HEK293T (cell line): ENCODE results near the gene CANX.

ENCODE experiments used
- CTCF ChIA-PET: fragments of 350-600 bp; formaldehyde crosslinking; extraction: SDS; loops from one replicate; lab custom pipeline; 2021; ENCODE audit warnings: antibody characterized with exemption, inconsistent platforms; lab: Yijun Ruan, JAX
- POLR2A ChIA-PET: fragments of 350-600 bp; formaldehyde crosslinking; extraction: SDS; loops from one replicate; lab custom pipeline; 2020; ENCODE audit warnings: antibody characterized with exemption, inconsistent platforms; lab: Yijun Ruan, JAX
- DNase-seq: peaks from one replicate; pipeline ENCODE4 v3.0.0; 2012; ENCODE audit warnings: mixed read lengths; ENCODE audit errors: extremely low spot score
- ARNT ChIP-seq: fragments of 450-650 bp; IDR thresholded peaks from 2 replicates; pipeline ENCODE4 v1.6.1; 2017; ENCODE audit warnings: mild to moderate bottlenecking
- BHLHE40 ChIP-seq: fragments of 450-650 bp; IDR thresholded peaks from 2 replicates; pipeline ENCODE4 v1.6.1; 2016; ENCODE audit warnings: mild to moderate bottlenecking, moderate library complexity, borderline replicate concordance
- CTBP1 ChIP-seq: fragments of 450-650 bp; IDR thresholded peaks from 2 replicates; pipeline ENCODE4 v1.6.1; 2016; ENCODE audit warnings: borderline replicate concordance
- ELF4 ChIP-seq: fragments of 450-650 bp; IDR thresholded peaks from 2 replicates; pipeline ENCODE4 v1.6.1; 2017; ENCODE audit warnings: antibody characterized with exemption
- FOXA1 ChIP-seq: fragments of 450-650 bp; IDR thresholded peaks from 2 replicates; pipeline ENCODE4 v1.6.1; 2016; ENCODE audit warnings: mild to moderate bottlenecking
- FOXK2 ChIP-seq: fragments of 450-650 bp; IDR thresholded peaks from 2 replicates; pipeline ENCODE4 v1.6.1; 2016; ENCODE audit warnings: mild to moderate bottlenecking
- FOXM1 ChIP-seq: fragments of 450-650 bp; IDR thresholded peaks from 2 replicates; pipeline ENCODE4 v1.6.1; 2017; ENCODE audit warnings: mild to moderate bottlenecking, borderline replicate concordance
- HDGF ChIP-seq: fragments of 450-650 bp; IDR thresholded peaks from 2 replicates; pipeline ENCODE4 v1.6.1; 2017; ENCODE audit warnings: antibody characterized with exemption, borderline replicate concordance
- L3MBTL2 ChIP-seq: fragments of 450-650 bp; conservative IDR thresholded peaks from 2 replicates; pipeline ENCODE4 v1.6.1; 2016; ENCODE audit warnings: mild to moderate bottlenecking
- LEF1 ChIP-seq: fragments of 450-650 bp; IDR thresholded peaks from 2 replicates; pipeline ENCODE4 v1.6.1; 2017; ENCODE audit warnings: mild to moderate bottlenecking, borderline replicate concordance
- NFRKB ChIP-seq: fragments of 450-650 bp; IDR thresholded peaks from 2 replicates; pipeline ENCODE4 v1.6.1; 2016; ENCODE audit warnings: mild to moderate bottlenecking, moderate library complexity
- PKNOX1 ChIP-seq: fragments of 450-650 bp; IDR thresholded peaks from 2 replicates; pipeline ENCODE4 v1.6.1; 2016
- SP1 ChIP-seq: fragments of 450-650 bp; IDR thresholded peaks from 2 replicates; pipeline ENCODE4 v1.6.1; 2017
- SUZ12 ChIP-seq: fragments of 450-650 bp; IDR thresholded peaks from 2 replicates; pipeline ENCODE4 v1.6.1; 2016; ENCODE audit warnings: mild to moderate bottlenecking
- TARDBP ChIP-seq: fragments of 450-650 bp; IDR thresholded peaks from 2 replicates; pipeline ENCODE4 v1.6.1; 2016
- ZNF384 ChIP-seq: fragments of 450-650 bp; IDR thresholded peaks from 2 replicates; pipeline ENCODE4 v1.6.1; 2016

The CANX gene

GRCh38 chr5:179763215-179763945 lies 64.6 kb downstream of the CANX start:
- peak; percentile 52; the same call in 1 of the 2 replicates for TF ChIP-seq ZNF384
- no peak for TF ChIP-seq SP1
- TF ChIP-seq PKNOX1, result no peak
- no peak for TF ChIP-seq SUZ12
- DNase-seq, result peak; percentile 84
- ChIA-PET POLR2A (interaction anchor here (0.8 kb wide), 1 partner anchor 73 kb away, joined by 3 read pairs; no protein-coding TSS in a partner anchor), CTCF (interaction anchor here (0.6 to 1.9 kb wide), 14 partner anchors 9 to 711 kb away, joined by 3 to 9 read pairs (median 4); partner anchors contain the start of gene LTC4S)

GRCh38 chr5:179764056-179764455 lies 65.3 kb downstream of the CANX start:
- DNase-seq, result no peak
- POLR2A ChIA-PET, result no interaction called here
- TF ChIP-seq PKNOX1 (no peak), LEF1 (no peak), BHLHE40 (no peak), FOXK2 (no peak), ELF4 (no peak), SP1 (no peak), L3MBTL2 (no peak), NFRKB (no peak), CTBP1 (no peak), SUZ12 (no peak), FOXM1 (no peak), TARDBP (no peak), ZNF384 (no peak)
- CTCF ChIA-PET, result interaction anchor here (1.4 to 1.7 kb wide), 2 partner anchors 31 to 38 kb away, joined by 4 to 8 read pairs; no protein-coding TSS in a partner anchor

GRCh38 chr5:179765400-179765799 lies 66.6 kb downstream of the CANX start:
- no peak for DNase-seq
- TF ChIP-seq LEF1, result no peak
- no peak for TF ChIP-seq HDGF
- no peak for TF ChIP-seq BHLHE40
- TF ChIP-seq FOXK2, result no peak
- TF ChIP-seq ELF4, result no peak
- no peak for TF ChIP-seq PKNOX1
- no peak for TF ChIP-seq ARNT
- TF ChIP-seq CTBP1, result no peak
- TF ChIP-seq SUZ12, result no peak
- TF ChIP-seq TARDBP, result no peak
- POLR2A ChIA-PET, result no interaction called here
- CTCF ChIA-PET, result no interaction called here

- no peak for DNase-seq
- CTCF ChIA-PET, result interaction anchor here (0.5 to 0.9 kb wide), 3 partner anchors 36 to 842 kb away, joined by 3 read pairs; no protein-coding TSS in a partner anchor
- POLR2A ChIA-PET, result no interaction called here
- TF ChIP-seq ARNT (no peak), NFRKB (no peak), FOXA1 (no peak)
Observed at GRCh38 chr5:179766021-179766725, 67.4 kb downstream of the CANX start.

GRCh38 chr5:179766726-179767455 lies 68.1 kb downstream of the CANX start:
- TF ChIP-seq LEF1 (no peak), TARDBP (no peak), HDGF (no peak), ARNT (no peak), FOXA1 (no peak), FOXM1 (no peak), SP1 (no peak), NFRKB (no peak), ZNF384 (no peak), ELF4 (no peak), FOXK2 (no peak), BHLHE40 (no peak), L3MBTL2 (no peak), SUZ12 (no peak), PKNOX1 (no peak)
- no peak for DNase-seq
- ChIA-PET POLR2A (interaction anchor here (1.0 kb wide), 2 partner anchors 12 to 143 kb away, joined by 3 read pairs; no protein-coding TSS in a partner anchor), CTCF (interaction anchor here (0.5 to 0.9 kb wide), 2 partner anchors 35 to 186 kb away, joined by 3 read pairs; no protein-coding TSS in a partner anchor)
